HepG2 (cell line): Measurements from ENCODE around the gene SYCP2. TPM values are rescaled to one million over a fixed set of nuclear protein-coding genes. Genes with fewer than 3 reads are reported as not detected.
"Not testable (repeated sequence)": the region's sequence is repeated elsewhere in the genome, so short reads cannot be mapped to it uniquely, and the experiment has no call there.

ENCODE experiments used
- ATAC-seq: fragments of 200-7000 bp; cut with Tn5 transposase; 3 replicates; pipeline ENCODE4 v1.9.1; 2020; ENCODE audit warnings: mild to moderate bottlenecking, moderate library complexity
- BruUV-seq: library from RNA; stranded (reverse); fragments of 400-500 nt; replicated peaks from 2 replicates; lab custom pipeline; 2021; lab: Mats Ljungman, UMichigan
- CTCF ChIA-PET: fragments of 300-600 bp; formaldehyde crosslinking; extraction: SDS; loops from one replicate; lab custom pipeline; 2021; ENCODE audit warnings: low total read pairs, inconsistent platforms, low intra/inter-chr PET ratio; lab: Yijun Ruan, JAX
- POLR2A ChIA-PET: fragments of 350-600 bp; sonication (Branson Sonifier 250); formaldehyde crosslinking; loops from one replicate; lab custom pipeline; 2020; ENCODE audit warnings: antibody characterized with exemption, inconsistent platforms; lab: Yijun Ruan, JAX
- DNase-seq: peaks from one replicate; pipeline ENCODE4 v3.0.0-alpha.2; 2015; ENCODE audit warnings: low spot score
- FAIRE-seq: peaks from 3 replicates; lab custom pipeline; 2011; peaks lifted over from hg19 to GRCh38; lab: Jason Lieb, UNC
- H2AFZ ChIP-seq: one replicate; pipeline ENCODE4 v1.6.1; 2011; ENCODE audit warnings: low read length, inconsistent platforms
- H3K27ac ChIP-seq: fragments of 300-600 bp; 3 replicates; pipeline ENCODE4 v1.8.0; 2011; ENCODE audit warnings: mixed run types, mild to moderate bottlenecking, mixed read lengths, low read length, inconsistent platforms; ENCODE audit not compliant: insufficient read depth; ENCODE audit errors: extremely low read length
- H3K27me3 ChIP-seq, 2 experiments: fragments of 200-600 bp in 1 of 2; 2 replicates in 1 of 2; 3 replicates in 1 of 2; pipeline versions ENCODE4 v1.6.0 to v1.8.0; 2011; ENCODE audit warnings: low read length in 2 of 2, mild to moderate bottlenecking in 2 of 2, moderate library complexity in 2 of 2, inconsistent platforms in 1 of 2; ENCODE audit not compliant: insufficient read depth in 2 of 2, control insufficient read depth in 1 of 2
- H3K36me3 ChIP-seq, 2 experiments: fragments of 200-600 bp in 1 of 2; replicated peaks in 1 of 2; 2 replicates in 1 of 2; 3 replicates in 1 of 2; pipeline versions ENCODE4 v1.5.1 to v1.8.0; 2011; ENCODE audit warnings: low read length in 2 of 2, inconsistent platforms in 1 of 2; ENCODE audit not compliant: insufficient read depth in 2 of 2, control insufficient read depth in 1 of 2
- H3K4me1 ChIP-seq: 2 replicates; pipeline ENCODE4 v1.5.1; 2012; ENCODE audit warnings: low read length, inconsistent platforms; ENCODE audit not compliant: insufficient read depth
- H3K4me2 ChIP-seq: 2 replicates; pipeline ENCODE4 v1.6.0; 2011; ENCODE audit warnings: low read depth, low read length, inconsistent platforms
- H3K4me3 ChIP-seq, 3 experiments: fragments of 200-600 bp in 1 of 3; sonication (generic), shearing (Covaris generic) in 1 of 3; replicated peaks in 1 of 3; 2 replicates each; pipeline ENCODE4 v1.5.1; 2011 to 2016; ENCODE audit warnings: low read length in 3 of 3, inconsistent platforms in 2 of 3, low read depth in 2 of 3, mild to moderate bottlenecking in 2 of 3, control low read depth in 1 of 3, mixed read lengths in 1 of 3; ENCODE audit not compliant: insufficient read depth in 1 of 3
- H3K79me2 ChIP-seq: one replicate; pipeline ENCODE4 v1.6.1; 2011; ENCODE audit warnings: low read length, inconsistent platforms; ENCODE audit not compliant: insufficient read depth
- H3K9ac ChIP-seq: 2 replicates; pipeline ENCODE4 v1.6.0; 2011; ENCODE audit warnings: mild to moderate bottlenecking, low read depth, low read length, inconsistent platforms; ENCODE audit not compliant: insufficient read depth
- H3K9me3 ChIP-seq: 2 replicates; pipeline ENCODE4 v1.5.1; 2012; ENCODE audit warnings: mild to moderate bottlenecking, low read length
- H4K20me1 ChIP-seq: 2 replicates; pipeline ENCODE4 v1.6.0; 2011; ENCODE audit warnings: inconsistent platforms, mild to moderate bottlenecking, low read length, moderate library complexity; ENCODE audit not compliant: insufficient read depth
- CENPBD1 ChIP-seq: sonication (generic); formaldehyde crosslinking; IDR thresholded peaks from 2 replicates; pipeline ENCODE4 v1.8.0; 2022; ENCODE audit warnings: missing genetic modification reagents, low read depth, mild to moderate bottlenecking, borderline replicate concordance
- MAFF ChIP-seq: IDR thresholded peaks from 2 replicates; pipeline ENCODE4 v1.6.1; 2011; ENCODE audit warnings: low read depth, low read length, improper control_type of control experiment
- MAFK ChIP-seq, 2 experiments: IDR thresholded peaks in 1 of 2; conservative IDR thresholded peaks in 1 of 2; 2 replicates each; pipeline ENCODE4 v1.6.1; 2011; ENCODE audit warnings: improper control_type of control experiment in 2 of 2, low read length in 2 of 2
- MNT ChIP-seq: fragments of 450-650 bp; IDR thresholded peaks from 2 replicates; pipeline ENCODE4 v1.6.1; 2016
- whole genome bisulfite sequencing: methylation state at CpG from one replicate; pipeline ENCODE4 v1.1.6; 2017; ENCODE audit warnings: low lambda C conversion rate; 5-methylcytosine and 5-hydroxymethylcytosine counted together
- in situ Hi-C: cut with HindIII; loops from 2 replicates; pipeline ENCODE4 v1.10.0; 2017; ENCODE audit warnings: low pct_unique_long_range_greater_than_20kb; ENCODE audit not compliant: extremely low pct_ligation_motif_present
- intact Hi-C: fragments of 100-400 bp; cut with micrococcal nuclease; formaldehyde crosslinking; loops from one replicate; pipeline ENCODE4 v1.10.0; 2022; ENCODE audit not compliant: unreplicated experiment
- polyA plus RNA-seq, 8 experiments: library from polyadenylated mRNA; depleted of rRNA in 3 of 8; stranded (reverse) in 7 of 8; unstranded in 1 of 8; fragments of >200 nt; fragmentation: Illumina TruSeq in 4 of 8; extraction: Trizol in 4 of 8; gene quantifications; 2 replicates each; pipeline versions ENCODE4 v1.2.1 to v1.2.3, GENCODE V29; 2011 to 2016; ENCODE audit warnings: low read depth in 4 of 8, missing spikeins in 1 of 8, mixed read lengths in 1 of 8; ENCODE audit not compliant: insufficient read depth in 1 of 8
- total RNA-seq, 5 experiments: library from RNA; depleted of rRNA; stranded (reverse); fragments of >200 nt; fragmentation: Illumina TruSeq; extraction: Trizol; gene quantifications; 2 replicates each; pipeline ENCODE4 v1.2.3, GENCODE V29; 2016; ENCODE audit warnings: low read depth in 1 of 5

Gene SYCP2
- total and polyA plus RNA-seq, 2 of the 13 experiments (the other 11 are each of a cell fraction or from before 2014, with no cell fraction given) = 0.07 to 0.24 TPM

GRCh38 chr20:59890035-59890434 is 43.4 kb downstream of the SYCP2 start:
- in situ Hi-C loops, ATAC-seq, intact Hi-C loops, H3K27ac ChIP-seq, H3K4me1 ChIP-seq, DNase-seq, H3K79me2 ChIP-seq, BruUV-seq, H3K9me3 ChIP-seq, H3K9ac ChIP-seq, H3K36me3 ChIP-seq, CTCF ChIA-PET, FAIRE-seq, H3K4me2 ChIP-seq, H4K20me1 ChIP-seq, H3K4me3 ChIP-seq, H3K27me3 ChIP-seq, H2AFZ ChIP-seq, POLR2A ChIA-PET: not testable (repeated sequence)
- peak; percentile 33; the same call in 1 of the 2 replicates for TF ChIP-seq MNT
- WGBS = 16% methylated on average over 2 of the region's 2 CpGs

GRCh38 chr20:59888050-59888449 is 45.4 kb downstream of the SYCP2 start:
- POLR2A ChIA-PET = no interaction called here
- in situ Hi-C loops (no loop called here), intact Hi-C loops (no loop called here)
- Histone ChIP-seq H2AFZ (no peak overlapping the region), H4K20me1 (no peaks in the 10 kb centered on the region), H3K27ac (no peak overlapping the region), H3K36me3 (no peaks in the 10 kb centered on the region), H3K9ac (no peak overlapping the region), H3K4me1 (no peaks in the 10 kb centered on the region), H3K9me3 (no peaks in the 10 kb centered on the region), H3K4me2 (no peak overlapping the region), H3K27me3 (no peaks in the 10 kb centered on the region), H3K79me2 (no peaks in the 10 kb centered on the region), H3K4me3 (no peak overlapping the region)
- 4% methylated on average over 1 of the region's 1 CpG for WGBS
- ATAC-seq = no peak
- no TSS peak for BruUV-seq
- no peak for FAIRE-seq
- peak; percentile 98 for TF ChIP-seq MAFF
- TF ChIP-seq MAFK (conservative IDR thresholded peaks at IDR 0.05 in 1 of 2, IDR thresholded peaks at IDR 0.05 in 1 of 2; ENCODE audit: low read length in 2 of 2) = peak; percentile 98 to 99
- TF ChIP-seq CENPBD1 (CRISPR knock-in tag) = no peak
- CTCF ChIA-PET = no interaction called here
- no peak for DNase-seq
